Stimulated activated CD4-positive, alpha-beta T cell treated with anti-CD3 and anti-CD28 coated beads, TNF-alpha, amount 100 ng/mL, for 4 hours (primary cell): ENCODE results near the gene DTD1.

ENCODE experiments used
- DNase-seq, 3 experiments: peaks; one replicate each; pipeline ENCODE4 v3.0.0-alpha.2; 2020; ENCODE audit warnings: low read depth in 3 of 3

DTD1 gene

DNA sequence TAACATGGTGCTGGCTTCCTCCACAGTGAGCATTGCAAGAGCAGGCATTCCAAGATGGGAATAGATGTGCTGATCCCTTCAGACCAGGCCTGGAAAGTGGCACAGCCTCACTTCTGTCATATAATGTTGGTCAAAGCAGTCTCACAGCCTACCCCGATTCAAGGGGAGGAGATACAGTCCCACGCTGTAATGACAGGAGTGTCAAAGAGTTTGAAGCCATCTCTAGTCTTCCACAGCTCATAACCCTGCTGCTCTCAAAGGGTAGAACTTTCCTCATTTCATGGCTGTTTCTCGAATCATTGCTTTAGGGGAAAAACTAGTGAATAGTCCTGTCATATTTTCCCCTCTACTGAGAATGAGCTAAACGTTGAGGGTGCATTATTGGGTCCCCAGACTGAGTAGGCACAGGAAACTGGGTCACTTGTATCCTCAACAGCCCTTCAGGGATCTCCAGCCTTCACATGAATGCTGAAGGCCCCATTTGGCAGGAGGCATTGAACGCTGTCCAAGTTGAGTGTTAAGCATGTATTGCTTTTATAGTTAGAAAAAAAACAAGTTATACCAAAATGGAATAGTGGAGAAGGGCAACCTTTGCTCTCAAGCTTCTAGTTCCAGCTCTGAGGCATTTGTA, 27.3 kb downstream of the DTD1 start:
- no peak for DNase-seq

- DNase-seq: no peak
Measured at GRCh38 chr20:18621004-18621403, 33.1 kb downstream of the DTD1 start.

GRCh38 chr20:18623156-18623910, 35.5 kb downstream of the DTD1 start:
- no peak for DNase-seq

DNA sequence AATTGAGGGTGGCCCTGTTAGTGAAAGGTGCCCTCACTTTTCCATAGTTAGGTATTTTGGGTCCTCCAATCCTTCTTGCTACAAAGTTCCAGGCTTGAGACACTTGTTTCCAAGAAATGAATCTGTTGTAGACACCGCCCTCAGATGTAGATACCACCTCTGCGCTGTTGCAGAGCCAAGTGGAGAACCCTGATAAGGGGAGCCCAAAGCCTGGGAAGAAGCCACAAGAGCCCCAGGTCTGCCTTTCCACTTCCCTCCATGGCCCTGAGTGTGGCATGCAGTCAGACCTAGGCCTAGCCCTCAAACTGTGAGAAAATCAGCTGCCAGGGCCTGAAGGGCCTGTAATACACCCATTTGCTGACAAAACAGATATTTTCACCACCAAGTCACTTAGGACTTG, 37.1 kb downstream of the DTD1 start:
- no peak for DNase-seq

- DNase-seq: no peak
Measured at GRCh38 chr20:18625907-18626655, 38.2 kb downstream of the DTD1 start.

- no peak for DNase-seq
Measured at GRCh38 chr20:18628330-18628920, 40.6 kb downstream of the DTD1 start.

- DNase-seq: peak; percentile 3 to 10 (median 6)
Measured at GRCh38 chr20:18632196-18632789, 44.4 kb downstream of the DTD1 start.

- no peak for DNase-seq
Measured at GRCh38 chr20:18633411-18633810, 45.6 kb downstream of the DTD1 start.

DNA sequence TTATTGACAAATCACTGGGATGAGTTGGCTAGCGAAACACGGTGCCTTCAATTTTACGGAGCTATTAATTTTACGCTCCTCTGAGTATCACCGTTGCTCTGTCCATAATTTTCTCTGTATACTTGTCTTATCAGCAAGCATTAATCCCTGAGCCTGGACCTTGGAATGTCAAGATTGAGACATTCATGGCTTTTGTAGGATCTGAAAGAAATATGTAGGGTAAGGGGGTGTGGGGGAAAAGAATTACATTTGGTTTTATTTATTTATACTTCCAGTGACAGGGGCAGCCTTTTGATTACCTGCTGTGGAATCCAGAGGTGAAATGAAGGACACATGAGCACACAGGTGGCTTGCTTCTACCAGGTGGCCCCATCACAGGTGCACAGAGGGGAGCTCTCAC, 46.6 kb downstream of the DTD1 start:
- DNase-seq: no peak

DNA sequence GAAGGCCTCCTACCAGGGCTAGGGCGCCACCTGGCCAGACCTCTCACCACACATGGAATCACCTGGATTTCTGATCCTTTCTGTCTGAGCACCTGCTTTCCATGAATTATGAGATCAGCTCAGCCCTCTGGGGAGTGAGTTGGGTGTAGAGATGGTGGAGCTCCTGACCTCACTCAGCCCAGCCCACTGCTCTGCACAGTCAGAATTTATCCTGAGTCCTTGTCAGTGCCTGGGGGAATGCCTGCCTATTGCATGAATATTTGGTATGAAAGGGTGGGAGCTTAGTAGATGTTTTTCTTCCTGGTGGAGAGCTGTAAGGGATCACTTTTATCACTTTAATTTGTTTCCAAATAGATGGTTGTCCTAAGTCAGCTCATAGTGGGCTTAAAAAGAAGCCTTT, 47.5 kb downstream of the DTD1 start:
- no peak for DNase-seq

GRCh38 chr20:18637224-18637623, 49.4 kb downstream of the DTD1 start:
- DNase-seq: no peak

- no peak for DNase-seq
Measured at GRCh38 chr20:18638768-18639167, 50.9 kb downstream of the DTD1 start.

GRCh38 chr20:18639501-18639979, 51.7 kb downstream of the DTD1 start:
- no peak for DNase-seq

DNA sequence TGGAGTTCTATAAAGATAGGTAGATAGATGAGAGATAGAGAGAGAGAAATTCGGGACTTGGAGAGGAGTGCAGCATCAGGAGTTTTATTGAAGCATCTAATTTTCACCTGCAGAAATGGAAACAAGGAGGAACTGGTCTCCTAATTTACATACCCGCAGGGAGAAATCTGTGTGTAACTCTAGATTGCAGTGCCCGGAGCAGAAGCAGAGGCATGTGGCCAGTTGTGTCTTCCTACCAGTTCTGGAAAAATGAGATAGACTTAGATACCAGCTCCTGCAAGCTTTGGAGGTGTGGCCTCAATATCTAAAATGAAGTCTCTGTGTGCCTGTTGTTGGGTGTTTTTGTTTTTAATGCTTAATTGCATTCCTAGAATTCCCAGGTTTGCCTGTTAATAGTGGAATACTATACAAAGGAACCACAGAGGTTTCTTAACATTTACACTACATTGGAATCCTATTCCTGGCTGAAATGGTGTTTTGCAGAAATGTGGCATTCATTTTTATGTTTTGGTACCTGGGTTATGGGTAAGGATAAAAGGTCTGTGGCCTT, 57.4 kb downstream of the DTD1 start:
- DNase-seq: no peak

DNA sequence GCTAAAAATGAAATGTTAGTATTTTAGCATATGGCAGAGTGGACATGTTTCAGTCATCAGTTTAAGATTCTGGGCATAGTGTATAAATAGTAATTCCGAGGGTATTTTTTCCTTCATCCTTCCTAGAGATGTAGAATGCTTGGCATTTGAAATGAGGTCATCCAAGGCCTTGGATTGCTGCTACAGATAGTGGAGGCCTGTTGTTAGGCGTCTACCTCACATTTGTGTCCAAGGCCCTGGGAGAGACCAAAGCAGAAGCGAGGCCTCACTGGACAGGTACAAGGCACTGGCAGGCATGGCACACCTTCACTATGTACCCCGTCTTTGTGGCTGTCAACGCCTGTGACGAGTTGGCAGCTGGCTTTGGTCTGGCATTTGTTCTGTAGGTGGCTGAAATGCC, 58.0 kb downstream of the DTD1 start:
- no peak for DNase-seq

- DNase-seq: no peak
Measured at GRCh38 chr20:18647777-18648176, 59.9 kb downstream of the DTD1 start.

DNA sequence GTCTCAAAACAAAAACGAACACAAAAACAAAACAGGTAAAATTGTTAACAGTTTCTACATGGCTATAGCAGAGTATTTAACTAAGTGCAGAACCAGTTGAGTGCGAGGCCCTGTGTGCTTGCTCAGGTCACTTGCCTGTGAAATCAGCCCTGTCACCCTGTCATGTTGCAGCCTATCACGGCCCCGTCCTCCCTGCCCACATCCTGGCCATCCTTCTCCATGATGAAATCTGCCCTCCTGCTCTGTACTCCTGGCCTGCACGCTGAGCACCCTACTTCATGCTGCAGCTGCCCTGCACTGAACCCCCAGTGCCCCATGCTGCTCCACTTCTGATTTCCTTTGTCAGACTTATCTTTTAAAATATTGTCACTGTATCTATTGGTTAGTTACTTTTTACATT, 62.4 kb downstream of the DTD1 start:
- no peak for DNase-seq

DNA sequence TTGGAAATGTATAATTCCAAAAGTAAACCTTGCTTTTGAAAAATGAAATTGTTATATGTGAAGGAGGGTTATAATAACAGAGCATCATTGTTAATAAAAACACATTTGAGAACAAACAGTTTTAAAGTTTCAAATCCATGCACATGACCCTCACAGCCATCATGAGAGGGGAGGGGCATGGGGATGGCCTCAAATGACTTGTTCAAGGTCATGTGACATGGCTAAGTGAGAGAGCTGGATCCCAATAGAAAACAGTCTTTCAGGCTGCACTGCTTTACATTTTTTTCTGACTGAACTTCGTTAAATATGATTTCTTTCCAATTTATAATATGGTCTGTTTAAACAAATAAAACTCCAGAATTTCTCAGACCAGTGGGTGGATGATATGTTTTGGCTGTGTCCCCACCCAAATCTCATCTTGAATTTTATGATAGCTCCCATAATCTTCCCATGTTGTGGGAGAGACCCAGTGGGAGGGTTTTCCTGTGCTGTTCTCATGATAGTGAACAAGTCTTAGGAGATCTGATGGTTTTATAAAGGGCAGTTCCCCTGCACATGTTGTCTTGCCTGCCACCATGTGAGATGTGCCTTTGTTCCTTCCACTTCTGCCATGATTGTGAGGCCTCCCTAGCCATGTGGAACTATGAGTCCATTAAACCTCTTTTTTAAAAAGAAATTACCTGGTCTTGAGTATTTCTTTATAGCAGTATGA, 66.0 kb downstream of the DTD1 start:
- DNase-seq: no peak

- no peak for DNase-seq
Measured at GRCh38 chr20:18654448-18654773, 66.6 kb downstream of the DTD1 start.

GRCh38 chr20:18657575-18657974, 69.7 kb downstream of the DTD1 start:
- no peak for DNase-seq
